ENCODE results near the gene RAD51B.

DNA sequence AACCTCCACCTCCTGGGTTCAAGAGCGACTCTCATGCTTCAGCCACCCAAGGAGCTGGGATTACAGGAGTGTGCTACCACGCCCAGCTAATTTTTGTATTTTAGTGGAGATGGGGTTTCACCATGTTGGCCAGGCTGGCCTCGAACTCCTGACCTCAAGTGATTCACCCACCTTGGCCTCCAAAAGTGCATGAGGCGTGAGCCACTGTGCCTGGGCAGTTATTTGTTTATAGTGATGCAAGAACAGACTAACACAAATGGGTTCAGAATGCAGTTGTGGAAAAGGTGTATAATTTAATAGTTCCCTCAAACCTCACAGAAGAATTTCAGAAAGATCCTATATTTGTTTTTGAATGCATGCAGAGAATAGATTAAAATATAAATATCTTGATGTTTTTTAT lies 526.2 kb downstream of the RAD51B start:
- TF ChIP-seq CTCF (conservative IDR thresholded peaks at IDR 0.05): no peak
- TF ChIP-seq ZFX (IDR thresholded peaks at IDR 0.05): no peak

All from C4-2B (cell line).